ENCODE data around the gene PPM1G.

DNA sequence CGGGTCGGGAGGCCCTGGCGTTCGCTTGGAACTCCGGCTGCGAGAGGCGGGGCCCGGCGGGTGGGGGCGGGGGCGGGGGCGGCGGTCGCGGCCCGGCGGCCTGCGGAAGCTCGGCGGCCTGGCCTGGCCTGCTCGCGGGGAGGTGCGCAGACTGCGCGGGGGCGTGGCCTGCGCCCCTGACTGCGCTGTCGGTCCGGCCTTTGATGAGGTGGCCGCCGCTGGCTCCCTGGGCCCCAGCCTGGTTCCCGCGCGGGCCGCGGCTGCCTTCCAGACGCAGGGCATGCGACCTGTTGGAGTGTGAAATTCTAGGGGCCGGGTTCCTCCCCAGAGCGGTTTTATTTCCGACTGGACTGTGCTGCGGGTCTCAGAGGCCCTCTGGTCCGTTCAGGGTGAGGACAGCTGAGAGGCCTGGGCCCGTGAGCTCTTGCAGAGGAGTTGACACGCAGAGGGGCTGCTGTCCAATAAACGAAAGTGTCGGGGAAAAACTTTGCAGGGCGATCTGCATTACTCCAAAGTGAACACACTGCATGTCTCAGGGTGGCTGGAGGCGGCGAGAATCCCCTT lies 19.7 kb upstream of the PPM1G start:
- TF ChIP-seq, protein P1, sequence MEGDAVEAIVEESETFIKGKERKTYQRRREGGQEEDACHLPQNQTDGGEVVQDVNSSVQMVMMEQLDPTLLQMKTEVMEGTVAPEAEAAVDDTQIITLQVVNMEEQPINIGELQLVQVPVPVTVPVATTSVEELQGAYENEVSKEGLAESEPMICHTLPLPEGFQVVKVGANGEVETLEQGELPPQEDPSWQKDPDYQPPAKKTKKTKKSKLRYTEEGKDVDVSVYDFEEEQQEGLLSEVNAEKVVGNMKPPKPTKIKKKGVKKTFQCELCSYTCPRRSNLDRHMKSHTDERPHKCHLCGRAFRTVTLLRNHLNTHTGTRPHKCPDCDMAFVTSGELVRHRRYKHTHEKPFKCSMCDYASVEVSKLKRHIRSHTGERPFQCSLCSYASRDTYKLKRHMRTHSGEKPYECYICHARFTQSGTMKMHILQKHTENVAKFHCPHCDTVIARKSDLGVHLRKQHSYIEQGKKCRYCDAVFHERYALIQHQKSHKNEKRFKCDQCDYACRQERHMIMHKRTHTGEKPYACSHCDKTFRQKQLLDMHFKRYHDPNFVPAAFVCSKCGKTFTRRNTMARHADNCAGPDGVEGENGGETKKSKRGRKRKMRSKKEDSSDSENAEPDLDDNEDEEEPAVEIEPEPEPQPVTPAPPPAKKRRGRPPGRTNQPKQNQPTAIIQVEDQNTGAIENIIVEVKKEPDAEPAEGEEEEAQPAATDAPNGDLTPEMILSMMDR (IDR thresholded peaks at IDR 0.05; ENCODE audit: low read depth, low read length): no peak
- TF ChIP-seq EZH2phosphoT487 (IDR thresholded peaks at IDR 0.05; ENCODE audit: low read depth): no peak

Measured in OCI-LY3 (cell line).